PC-3 (cell line): Measurements from ENCODE around the gene ALDH8A1. TPM values are rescaled to one million over a fixed set of nuclear protein-coding genes. Genes with fewer than 3 reads are reported as not detected.
"Not testable (repeated sequence)": the region's sequence is repeated elsewhere in the genome, so short reads cannot be mapped to it uniquely, and the experiment has no call there.

ENCODE experiments used
- ATAC-seq: fragments of 200-7000 bp; cut with Tn5 transposase; 2 replicates; pipeline ENCODE4 v1.9.1; 2020; ENCODE audit warnings: mild to moderate bottlenecking, moderate library complexity
- BruUV-seq: library from RNA; stranded (reverse); fragments of 400-500 nt; replicated peaks from 2 replicates; lab custom pipeline; 2021; lab: Mats Ljungman, UMichigan
- CTCF ChIA-PET: fragments of 300-600 bp; sonication (Branson Sonifier 250); formaldehyde crosslinking; loops from one replicate; lab custom pipeline; 2022; ENCODE audit warnings: antibody characterized with exemption; lab: Charles Lee
- POLR2A ChIA-PET: fragments of 300-600 bp; sonication (Branson Sonifier 250); formaldehyde crosslinking; loops from one replicate; lab custom pipeline; 2022; ENCODE audit warnings: antibody characterized with exemption; ENCODE audit not compliant: unreplicated experiment; lab: Charles Lee
- DNase-seq: peaks from one replicate; pipeline ENCODE4 v3.0.0-alpha.2; 2015
- H2AFZ ChIP-seq: fragments of 300-600 bp; sonication (generic); 2 replicates; pipeline ENCODE4 v1.6.0; 2016; ENCODE audit warnings: antibody characterized with exemption, low read length
- H3F3A ChIP-seq: fragments of 300-600 bp; sonication (generic); one replicate; pipeline ENCODE4 v1.6.0; 2017; ENCODE audit warnings: antibody characterized with exemption, low read length, control low read depth, mild to moderate bottlenecking; ENCODE audit not compliant: unreplicated experiment
- H3K27ac ChIP-seq: fragments of 300-600 bp; sonication (generic); 2 replicates; pipeline ENCODE4 v1.5.1; 2016; ENCODE audit warnings: mild to moderate bottlenecking, low read length
- H3K27me3 ChIP-seq: fragments of 300-600 bp; sonication (generic); 2 replicates; pipeline ENCODE4 v1.6.1; 2016; ENCODE audit warnings: low read length, mixed read lengths
- H3K36me3 ChIP-seq: fragments of 300-600 bp; sonication (generic); 2 replicates; pipeline ENCODE4 v1.6.1; 2016; ENCODE audit warnings: low read depth, mixed run types, low read length, mixed read lengths
- H3K4me1 ChIP-seq: fragments of 300-600 bp; sonication (generic); 2 replicates; pipeline ENCODE4 v1.5.1; 2016; ENCODE audit warnings: low read length; ENCODE audit not compliant: insufficient read depth
- H3K4me2 ChIP-seq: fragments of 300-600 bp; sonication (generic); 2 replicates; pipeline ENCODE4 v1.6.0; 2016; ENCODE audit warnings: low read length
- H3K4me3 ChIP-seq: fragments of 300-600 bp; sonication (generic); 2 replicates; pipeline ENCODE4 v1.5.1; 2016; ENCODE audit warnings: mild to moderate bottlenecking, low read length, mixed read lengths
- H3K79me2 ChIP-seq: fragments of 300-600 bp; sonication (generic); 2 replicates; pipeline ENCODE4 v1.6.1; 2017; ENCODE audit warnings: low read length, mixed read lengths
- H3K9ac ChIP-seq: fragments of 300-600 bp; sonication (generic); 2 replicates; pipeline ENCODE4 v1.6.0; 2016; ENCODE audit warnings: mild to moderate bottlenecking, low read length
- H3K9me2 ChIP-seq: fragments of 300-600 bp; sonication (generic); replicated peaks from 2 replicates; pipeline ENCODE4 v1.6.1; 2016; ENCODE audit warnings: mixed run types, low read length, mixed read lengths
- H3K9me3 ChIP-seq: fragments of 300-600 bp; sonication (generic); 2 replicates; pipeline ENCODE4 v1.6.1; 2016; ENCODE audit warnings: low read length, mixed read lengths
- H4K20me1 ChIP-seq: fragments of 300-600 bp; sonication (generic); 2 replicates; pipeline ENCODE4 v1.6.1; 2016; ENCODE audit warnings: low read length, mixed read lengths
- EZH2 ChIP-seq: fragments of 300-600 bp; sonication (generic); IDR thresholded peaks from one replicate; pipeline ENCODE4 v1.6.1; 2017; ENCODE audit warnings: antibody characterized with exemption, mild to moderate bottlenecking, low read length; ENCODE audit not compliant: unreplicated experiment
- EZH2phosphoT487 ChIP-seq: fragments of 300-600 bp; sonication (generic); IDR thresholded peaks from 2 replicates; pipeline ENCODE4 v1.6.1; 2018; ENCODE audit warnings: mild to moderate bottlenecking, antibody characterized with exemption, low read length, borderline replicate concordance
- intact Hi-C: fragments of 100-400 bp; cut with micrococcal nuclease; formaldehyde crosslinking; loops from 2 replicates; pipeline ENCODE4 v1.9.0; 2023
- total RNA-seq: library from RNA; depleted of rRNA; stranded (reverse); fragments of >200 nt; gene quantifications from 2 replicates; pipeline ENCODE4 v1.2.3, GENCODE V29; 2014
- TF ChIP-seq, protein P1 (sequence below): fragments of 300-600 bp; sonication (generic); conservative IDR thresholded peaks from 2 replicates; pipeline ENCODE4 v1.5.1; 2017; ENCODE audit warnings: antibody characterized with exemption, low read depth, mild to moderate bottlenecking, low read length

The ALDH8A1 gene
- total RNA-seq, 1 experiment from 2014 or later: 1.9 TPM

DNA sequence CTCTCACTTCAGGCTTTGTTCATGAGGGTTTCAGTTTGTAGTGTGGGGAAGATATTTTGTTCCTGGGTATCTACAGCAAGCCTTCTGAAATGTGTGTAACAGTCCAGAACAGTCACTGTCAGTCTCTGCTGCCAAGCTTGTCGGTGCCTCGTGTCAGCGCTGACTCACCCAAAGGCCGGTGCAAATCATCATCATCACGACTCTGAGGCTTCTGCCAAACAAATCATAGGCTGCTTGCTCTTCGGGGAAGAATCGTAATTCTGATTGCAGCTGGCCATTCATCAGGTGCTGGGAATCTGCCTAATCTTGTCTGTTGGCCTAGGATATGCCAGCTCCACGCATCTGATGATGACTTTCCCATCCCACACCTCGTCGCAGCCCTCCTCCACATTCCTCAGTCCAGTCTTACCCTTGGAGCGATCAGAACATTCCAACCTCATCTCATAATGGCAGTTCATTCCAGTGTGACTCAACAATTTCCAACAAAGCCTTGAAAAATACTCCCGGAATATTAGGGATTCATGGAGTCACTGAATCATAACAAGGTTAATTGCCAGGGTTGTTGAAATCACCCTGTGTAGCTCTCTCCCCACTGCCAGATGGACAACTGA is 40.9 kb downstream of the ALDH8A1 start:
- H3K27me3 ChIP-seq: no peaks in the 10 kb centered on the region
- no peaks in the 10 kb centered on the region for H3F3A ChIP-seq
- H4K20me1 ChIP-seq: no peaks in the 10 kb centered on the region
- CTCF ChIA-PET: no interaction called here
- H3K9me3 ChIP-seq: no peaks in the 10 kb centered on the region
- peak overlapping the region; percentile 46 for H3K4me3 ChIP-seq
- DNase-seq: peak; percentile 84
- peak overlapping the region; percentile 77 for H2AFZ ChIP-seq
- peak; percentile 98 for ATAC-seq
- intact Hi-C loops: no loop called here
- H3K36me3 ChIP-seq: no peaks in the 10 kb centered on the region
- POLR2A ChIA-PET: no interaction called here
- no TSS peak for BruUV-seq
- TF ChIP-seq EZH2: no peak
- TF ChIP-seq, protein P1, sequence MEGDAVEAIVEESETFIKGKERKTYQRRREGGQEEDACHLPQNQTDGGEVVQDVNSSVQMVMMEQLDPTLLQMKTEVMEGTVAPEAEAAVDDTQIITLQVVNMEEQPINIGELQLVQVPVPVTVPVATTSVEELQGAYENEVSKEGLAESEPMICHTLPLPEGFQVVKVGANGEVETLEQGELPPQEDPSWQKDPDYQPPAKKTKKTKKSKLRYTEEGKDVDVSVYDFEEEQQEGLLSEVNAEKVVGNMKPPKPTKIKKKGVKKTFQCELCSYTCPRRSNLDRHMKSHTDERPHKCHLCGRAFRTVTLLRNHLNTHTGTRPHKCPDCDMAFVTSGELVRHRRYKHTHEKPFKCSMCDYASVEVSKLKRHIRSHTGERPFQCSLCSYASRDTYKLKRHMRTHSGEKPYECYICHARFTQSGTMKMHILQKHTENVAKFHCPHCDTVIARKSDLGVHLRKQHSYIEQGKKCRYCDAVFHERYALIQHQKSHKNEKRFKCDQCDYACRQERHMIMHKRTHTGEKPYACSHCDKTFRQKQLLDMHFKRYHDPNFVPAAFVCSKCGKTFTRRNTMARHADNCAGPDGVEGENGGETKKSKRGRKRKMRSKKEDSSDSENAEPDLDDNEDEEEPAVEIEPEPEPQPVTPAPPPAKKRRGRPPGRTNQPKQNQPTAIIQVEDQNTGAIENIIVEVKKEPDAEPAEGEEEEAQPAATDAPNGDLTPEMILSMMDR: no peak
- no peak for TF ChIP-seq EZH2phosphoT487
- no peaks in the 10 kb centered on the region for H3K79me2 ChIP-seq
- H3K9me2 ChIP-seq: no peaks in the 10 kb centered on the region
- H3K4me2 ChIP-seq: peak overlapping the region; percentile 81
- H3K9ac ChIP-seq: peak overlapping the region; percentile 21; the same call in 1 of the 2 replicates
- H3K4me1 ChIP-seq: peaks cover 27% of the 10 kb centered on the region
- peak overlapping the region; percentile 86 for H3K27ac ChIP-seq

DNA sequence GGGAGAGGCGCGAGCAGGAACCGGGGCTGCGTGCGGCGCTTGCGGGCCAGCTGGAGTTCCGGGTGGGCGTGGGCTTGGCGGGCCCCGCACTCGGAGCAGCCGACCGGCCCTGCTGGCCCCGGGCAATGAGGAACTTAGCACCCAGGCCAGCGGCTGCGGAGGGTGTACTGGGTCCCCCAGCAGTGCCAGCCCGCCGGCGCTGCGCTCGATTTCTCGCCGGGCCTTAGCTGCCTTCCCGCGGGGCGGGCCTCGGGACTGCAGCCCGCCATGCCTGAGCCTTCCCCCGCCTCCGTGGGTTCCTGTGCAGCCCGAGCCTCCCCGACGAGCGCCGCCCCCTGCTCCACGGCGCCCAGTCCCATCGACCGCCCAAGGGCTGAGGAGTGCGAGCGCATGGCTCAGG is 45.2 kb downstream of the ALDH8A1 start:
- H3K9me3 ChIP-seq, CTCF ChIA-PET, H3K27me3 ChIP-seq, H3K9me2 ChIP-seq, H2AFZ ChIP-seq, POLR2A ChIA-PET, H3F3A ChIP-seq, BruUV-seq, H3K4me2 ChIP-seq, H3K4me3 ChIP-seq, intact Hi-C loops, H3K27ac ChIP-seq, DNase-seq, H3K79me2 ChIP-seq, ATAC-seq, H3K9ac ChIP-seq, H3K36me3 ChIP-seq, H4K20me1 ChIP-seq: not testable (repeated sequence)
- H3K4me1 ChIP-seq: peaks cover 15% of the 10 kb centered on the region

DNA sequence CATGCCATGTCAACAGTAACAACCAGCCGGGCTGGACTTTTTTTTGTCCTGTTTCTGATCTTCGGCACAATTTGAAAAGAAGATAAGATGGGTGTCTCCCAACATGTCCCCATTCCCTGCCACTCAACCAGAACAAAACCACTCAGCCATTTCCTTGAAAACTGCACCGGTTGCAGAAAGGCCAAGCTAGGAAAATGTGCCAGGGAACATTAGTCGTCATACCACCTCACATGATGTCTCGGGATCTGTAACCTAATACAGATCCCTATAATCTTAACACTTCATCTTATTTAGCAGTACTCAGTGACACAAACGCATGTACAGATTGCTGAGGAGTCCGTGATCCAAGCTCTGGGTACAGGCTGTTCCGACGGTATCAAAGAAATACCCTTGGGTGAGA is 46.5 kb downstream of the ALDH8A1 start:
- Histone ChIP-seq H3K4me1 (peaks cover 5% of the 10 kb centered on the region), H3K27ac (no peak overlapping the region), H4K20me1 (no peaks in the 10 kb centered on the region), H3K4me2 (no peak overlapping the region), H3K9me2 (no peaks in the 10 kb centered on the region), H3K9me3 (no peaks in the 10 kb centered on the region), H3K9ac (no peak overlapping the region), H2AFZ (no peak overlapping the region), H3K79me2 (no peaks in the 10 kb centered on the region), H3K27me3 (no peaks in the 10 kb centered on the region), H3K36me3 (no peaks in the 10 kb centered on the region), H3K4me3 (no peak overlapping the region), H3F3A (no peaks in the 10 kb centered on the region)
- ATAC-seq (no peak), DNase-seq (no peak)
- TF ChIP-seq, protein P1: no peak
- TF ChIP-seq EZH2 (no peak), EZH2phosphoT487 (no peak)
- no TSS peak for BruUV-seq
- POLR2A ChIA-PET: no interaction called here
- CTCF ChIA-PET: no interaction called here
- intact Hi-C loops: no loop called here
